ENCODE data around the gene CSTPP1. TPM values are rescaled to one million over a fixed set of nuclear protein-coding genes. Genes with fewer than 3 reads are reported as not detected.

The CSTPP1 gene
- total RNA-seq, 4 donors from 2014 or later: 35.3 to 51.9 (median 39.7) TPM

DNA sequence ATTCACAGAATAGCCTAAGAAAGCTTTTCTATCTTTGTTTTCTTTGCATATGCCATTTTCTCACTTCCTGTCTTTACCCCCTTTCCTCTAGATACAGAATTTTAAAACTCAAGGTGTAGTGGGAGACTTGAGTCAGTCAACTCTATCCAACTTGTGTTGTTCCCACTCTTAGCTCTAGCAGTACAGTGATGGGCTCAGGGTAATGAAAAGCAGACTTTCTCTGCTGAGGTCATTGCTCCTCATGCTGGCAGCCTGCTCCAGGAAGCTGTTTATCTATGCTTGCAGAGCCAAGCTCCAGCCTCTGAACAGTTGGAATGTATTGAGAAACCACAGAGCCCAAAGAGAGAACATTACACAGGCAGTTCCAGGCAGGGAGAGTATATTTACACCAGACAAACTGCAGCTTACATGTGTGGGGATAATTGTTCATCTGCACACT is 68.1 kb downstream of the CSTPP1 start:
- peak; percentile 65 to 80 for DNase-seq (ENCODE audit: low spot score in 2 of 2)
- no peaks in the 10 kb centered on the region for H3K9me3 ChIP-seq
- H3K4me1 ChIP-seq: peaks cover 0 to 39% (median 19%) of the 10 kb centered on the region in 4 donors
- no peak overlapping the region for H3K4me3 ChIP-seq
- H3K27ac ChIP-seq: peak overlapping the region in 3 of 4 donors; percentile 6 to 64 (median 52)
- H3K36me3 ChIP-seq: no peaks in the 10 kb centered on the region
- TF ChIP-seq EP300 (IDR thresholded peaks at IDR 0.05): peak in 1 of 2 donors; percentile 79
- no peak for TF ChIP-seq CTCF (IDR thresholded peaks at IDR 0.05)
- TF ChIP-seq POLR2A (IDR thresholded peaks at IDR 0.05): no peak
- no peaks in the 10 kb centered on the region for H3K27me3 ChIP-seq

DNA sequence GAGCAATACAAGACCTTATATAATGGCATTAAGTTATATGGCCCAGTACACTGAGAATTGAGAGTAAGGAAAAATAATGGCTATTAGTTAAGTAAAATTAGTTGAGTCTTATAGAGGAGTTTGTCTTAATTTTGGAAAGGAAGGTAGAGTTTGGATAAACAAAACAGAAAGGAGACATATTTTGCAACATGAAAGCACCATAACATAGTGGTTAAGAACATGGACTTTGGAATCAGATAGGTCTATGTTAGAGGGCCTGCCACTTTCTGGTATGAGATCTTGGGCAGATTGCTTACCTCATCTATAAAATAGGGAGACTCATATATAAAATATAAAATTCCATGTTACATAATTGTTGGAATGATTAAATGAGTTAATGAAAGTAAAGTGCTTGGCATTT is 68.9 kb downstream of the CSTPP1 start:
- TF ChIP-seq EP300 (IDR thresholded peaks at IDR 0.05): no peak
- no peak for TF ChIP-seq CTCF (IDR thresholded peaks at IDR 0.05)
- no peak for TF ChIP-seq POLR2A (IDR thresholded peaks at IDR 0.05)
- no peak for DNase-seq (ENCODE audit: low spot score in 2 of 2)
- Histone ChIP-seq H3K4me1 (peaks cover 0 to 39% (median 19%) of the 10 kb centered on the region in 4 donors), H3K4me3 (no peak overlapping the region), H3K27ac (peak overlapping the region in 3 of 4 donors; percentile 6 to 64 (median 52)), H3K27me3 (no peaks in the 10 kb centered on the region), H3K9me3 (no peaks in the 10 kb centered on the region), H3K36me3 (no peaks in the 10 kb centered on the region)

DNA sequence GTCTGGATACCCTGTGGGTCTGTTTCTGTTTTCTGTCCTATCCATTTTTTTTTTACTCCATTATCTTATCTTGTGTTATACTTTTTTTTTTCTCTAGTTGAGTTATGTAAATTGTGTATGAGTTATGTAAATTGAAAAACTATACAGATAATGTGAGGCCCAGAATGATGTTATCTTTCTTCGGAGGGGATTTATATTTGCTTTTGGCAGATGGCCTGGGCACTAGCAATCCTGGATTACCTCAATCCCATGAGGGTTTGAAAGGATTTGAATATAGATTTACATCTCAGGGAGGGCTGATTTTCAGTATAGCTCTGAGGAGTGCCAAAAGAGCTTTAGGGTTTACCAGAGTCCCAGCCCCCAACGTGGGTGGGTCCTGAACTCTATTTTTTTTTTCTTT is 71.0 kb downstream of the CSTPP1 start:
- Histone ChIP-seq H3K27ac (no peak overlapping the region), H3K27me3 (no peaks in the 10 kb centered on the region), H3K36me3 (no peaks in the 10 kb centered on the region), H3K4me1 (peaks cover 0 to 31% (median 16%) of the 10 kb centered on the region in 4 donors), H3K9me3 (no peaks in the 10 kb centered on the region), H3K4me3 (no peak overlapping the region)
- WGBS, 2 donors: 72 to 75% methylated on average over 2 of the region's 2 CpGs
- TF ChIP-seq POLR2A (IDR thresholded peaks at IDR 0.05): no peak
- TF ChIP-seq EP300 (IDR thresholded peaks at IDR 0.05): no peak
- no peak for TF ChIP-seq CTCF (IDR thresholded peaks at IDR 0.05)
- no peak for DNase-seq (ENCODE audit: low spot score in 2 of 2)

GRCh38 chr11:47010179-47010578 is 73.6 kb downstream of the CSTPP1 start:
- 89% methylated on average over 4 of the region's 4 CpGs for WGBS, 2 donors

GRCh38 chr11:47014097-47014496 is 77.5 kb downstream of the CSTPP1 start:
- TF ChIP-seq POLR2A (IDR thresholded peaks at IDR 0.05): no peak
- no peak for TF ChIP-seq CTCF (IDR thresholded peaks at IDR 0.05)
- TF ChIP-seq EP300 (IDR thresholded peaks at IDR 0.05): no peak
- Histone ChIP-seq H3K4me1 (no peaks in the 10 kb centered on the region), H3K9me3 (no peaks in the 10 kb centered on the region), H3K27me3 (no peaks in the 10 kb centered on the region), H3K4me3 (no peak overlapping the region), H3K27ac (no peak overlapping the region), H3K36me3 (no peaks in the 10 kb centered on the region)
- WGBS, 2 donors: 97% methylated on average over 3 of the region's 3 CpGs
- no peak for DNase-seq (ENCODE audit: low spot score in 2 of 2)

More at GRCh38 chr11:47010179-47010578, 73.6 kb downstream of the CSTPP1 start:
- Histone ChIP-seq H3K4me1 (peaks cover 0 to 5% (median 4%) of the 10 kb centered on the region in 4 donors), H3K27me3 (no peaks in the 10 kb centered on the region), H3K4me3 (no peak overlapping the region), H3K9me3 (no peaks in the 10 kb centered on the region), H3K36me3 (no peaks in the 10 kb centered on the region), H3K27ac (no peak overlapping the region)
- TF ChIP-seq CTCF (IDR thresholded peaks at IDR 0.05): no peak
- no peak for TF ChIP-seq EP300 (IDR thresholded peaks at IDR 0.05)
- no peak for TF ChIP-seq POLR2A (IDR thresholded peaks at IDR 0.05)
- DNase-seq (ENCODE audit: low spot score in 2 of 2): no peak

All from tibial nerve (tissue), 4 donors.